Smooth muscle cell (in vitro differentiated cells): ENCODE data around the gene USP13. TPM values are rescaled to one million over a fixed set of nuclear protein-coding genes. Genes with fewer than 3 reads are reported as not detected.

Experiments
- DNase-seq: peaks from one replicate; lab custom pipeline; 2025; ENCODE audit not compliant: unreplicated experiment; lab: John Stamatoyannopoulos, UW
- H2AFZ ChIP-seq: fragments of 200-600 bp; sonication (generic); 2 replicates; pipeline ENCODE4 v1.6.0; 2016; ENCODE audit warnings: antibody characterized with exemption, low read depth, mild to moderate bottlenecking
- H3F3A ChIP-seq: fragments of 200-600 bp; sonication (generic); 2 replicates; pipeline ENCODE4 v1.6.0; 2017; ENCODE audit warnings: antibody characterized with exemption, low read depth
- H3K27ac ChIP-seq: fragments of 200-600 bp; sonication (generic); 2 replicates; pipeline ENCODE4 v1.5.1; 2016; ENCODE audit warnings: low read depth, mild to moderate bottlenecking
- H3K27me3 ChIP-seq: fragments of 200-600 bp; sonication (generic); 2 replicates; pipeline ENCODE4 v1.6.1; 2016; ENCODE audit warnings: low read depth, mild to moderate bottlenecking
- H3K36me3 ChIP-seq: fragments of 200-600 bp; sonication (generic); 2 replicates; pipeline ENCODE4 v1.5.1; 2016; ENCODE audit warnings: low read depth
- H3K4me1 ChIP-seq: fragments of 200-600 bp; sonication (generic); 2 replicates; pipeline ENCODE4 v1.5.1; 2016; ENCODE audit warnings: low read depth
- H3K4me2 ChIP-seq: fragments of 200-600 bp; sonication (generic); 2 replicates; pipeline ENCODE4 v1.6.0; 2016; ENCODE audit warnings: mild to moderate bottlenecking
- H3K4me3 ChIP-seq: fragments of 200-600 bp; sonication (generic); 2 replicates; pipeline ENCODE4 v1.5.1; 2016; ENCODE audit warnings: mild to moderate bottlenecking
- H3K79me2 ChIP-seq: fragments of 200-600 bp; sonication (generic); 2 replicates; pipeline ENCODE4 v1.6.0; 2016; ENCODE audit warnings: low read depth, mild to moderate bottlenecking
- H3K9ac ChIP-seq: fragments of 200-600 bp; sonication (generic); 2 replicates; pipeline ENCODE4 v1.6.0; 2016; ENCODE audit warnings: low read depth
- H3K9me3 ChIP-seq: fragments of 200-600 bp; sonication (generic); replicated peaks from 2 replicates; pipeline ENCODE4 v1.5.1; 2016; ENCODE audit warnings: low read depth
- H4K20me1 ChIP-seq: fragments of 200-600 bp; sonication (generic); 2 replicates; pipeline ENCODE4 v1.6.0; 2016; ENCODE audit warnings: low read depth
- WGBS: methylation state at CpG from one replicate; pipeline ENCODE4 v1.1.7; 2016; ENCODE audit warnings: low lambda C conversion rate; 5-methylcytosine and 5-hydroxymethylcytosine counted together
- polyA plus RNA-seq: library from polyadenylated mRNA; unstranded; fragments of >200 nt; fragmentation: Nextera tagmentation; extraction: Ambion mirVana; gene quantifications from 2 replicates; pipeline ENCODE4 v1.2.1, GENCODE V29; 2016
- total RNA-seq: library from RNA; depleted of rRNA; stranded (reverse); fragments of >200 nt; gene quantifications from 2 replicates; pipeline ENCODE4 v1.2.3, GENCODE V29; 2014
- TF ChIP-seq, protein P1 (sequence below): fragments of 200-600 bp; sonication (generic); IDR thresholded peaks from 2 replicates; pipeline ENCODE4 v1.5.1; 2017; ENCODE audit warnings: borderline replicate concordance, mild to moderate bottlenecking, antibody characterized with exemption; ENCODE audit not compliant: insufficient read depth, poor library complexity, severe bottlenecking

Gene USP13
- total and polyA plus RNA-seq, 2 experiments from 2014 or later = 2.0 to 3.2 TPM

DNA sequence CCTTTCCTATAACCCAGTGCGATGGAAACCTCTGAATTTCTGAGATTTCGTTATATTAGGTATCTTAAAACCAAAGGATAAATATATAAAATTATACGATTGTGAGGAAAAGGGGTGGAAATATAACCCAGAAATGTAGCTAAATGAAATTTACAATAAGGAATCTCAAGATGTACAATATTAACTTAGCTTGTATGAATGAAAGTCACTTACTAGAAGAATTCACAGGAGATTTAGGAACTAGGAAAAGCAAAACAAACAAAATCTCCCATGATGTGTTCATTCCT lies 159.2 kb downstream of the USP13 start:
- Histone ChIP-seq H3K9me3 (no peaks in the 10 kb centered on the region), H3K27me3 (no peaks in the 10 kb centered on the region), H4K20me1 (no peaks in the 10 kb centered on the region), H3F3A (no peaks in the 10 kb centered on the region), H3K4me3 (no peak overlapping the region), H3K9ac (no peak overlapping the region), H2AFZ (no peak overlapping the region), H3K36me3 (no peaks in the 10 kb centered on the region), H3K79me2 (no peaks in the 10 kb centered on the region), H3K27ac (peak overlapping the region; percentile 88), H3K4me2 (peak overlapping the region; percentile 55), H3K4me1 (no peaks in the 10 kb centered on the region)
- no peak for DNase-seq
- TF ChIP-seq, protein P1, sequence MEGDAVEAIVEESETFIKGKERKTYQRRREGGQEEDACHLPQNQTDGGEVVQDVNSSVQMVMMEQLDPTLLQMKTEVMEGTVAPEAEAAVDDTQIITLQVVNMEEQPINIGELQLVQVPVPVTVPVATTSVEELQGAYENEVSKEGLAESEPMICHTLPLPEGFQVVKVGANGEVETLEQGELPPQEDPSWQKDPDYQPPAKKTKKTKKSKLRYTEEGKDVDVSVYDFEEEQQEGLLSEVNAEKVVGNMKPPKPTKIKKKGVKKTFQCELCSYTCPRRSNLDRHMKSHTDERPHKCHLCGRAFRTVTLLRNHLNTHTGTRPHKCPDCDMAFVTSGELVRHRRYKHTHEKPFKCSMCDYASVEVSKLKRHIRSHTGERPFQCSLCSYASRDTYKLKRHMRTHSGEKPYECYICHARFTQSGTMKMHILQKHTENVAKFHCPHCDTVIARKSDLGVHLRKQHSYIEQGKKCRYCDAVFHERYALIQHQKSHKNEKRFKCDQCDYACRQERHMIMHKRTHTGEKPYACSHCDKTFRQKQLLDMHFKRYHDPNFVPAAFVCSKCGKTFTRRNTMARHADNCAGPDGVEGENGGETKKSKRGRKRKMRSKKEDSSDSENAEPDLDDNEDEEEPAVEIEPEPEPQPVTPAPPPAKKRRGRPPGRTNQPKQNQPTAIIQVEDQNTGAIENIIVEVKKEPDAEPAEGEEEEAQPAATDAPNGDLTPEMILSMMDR = no peak
- WGBS = 79% methylated on average over 3 of the region's 3 CpGs

DNA sequence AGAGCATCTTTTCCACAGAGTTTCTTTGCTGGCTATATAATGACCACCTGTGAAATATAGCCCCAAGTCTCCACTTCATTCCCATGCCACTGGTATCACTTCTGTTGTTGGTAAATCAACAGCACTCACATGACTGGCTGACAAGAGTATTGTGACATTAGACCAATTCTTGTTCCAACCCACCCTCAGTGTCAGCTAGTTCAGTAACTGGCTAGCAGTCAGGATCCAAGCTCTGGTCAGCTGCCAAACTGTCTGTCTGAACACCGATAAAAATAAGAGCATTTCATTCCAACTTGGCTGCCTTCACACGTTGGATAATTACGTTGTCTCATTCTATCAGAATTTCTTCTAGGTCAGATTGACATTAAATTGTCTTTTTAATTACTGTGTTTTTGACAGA lies 166.5 kb downstream of the USP13 start:
- no peak overlapping the region for H3K9ac ChIP-seq

DNA sequence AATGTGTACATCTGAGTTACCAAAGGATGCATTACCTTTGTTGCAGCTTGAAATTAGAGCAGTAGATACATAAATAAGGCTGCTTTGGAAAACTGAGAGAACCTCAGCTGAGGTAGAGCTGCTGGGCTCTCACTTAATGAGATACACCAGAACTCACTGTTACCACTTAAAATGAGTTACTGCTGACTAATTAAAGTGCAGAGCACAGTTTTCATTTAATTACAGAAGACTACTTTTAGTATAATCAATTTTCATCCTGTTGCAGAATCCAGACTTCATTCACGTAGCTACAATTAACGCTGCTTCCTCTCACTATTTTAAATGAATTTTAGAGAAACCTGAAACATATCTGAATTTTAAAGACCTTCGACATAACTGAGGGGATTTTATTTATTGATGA lies 169.5 kb downstream of the USP13 start:
- TF ChIP-seq, protein P1 = no peak
- no peaks in the 10 kb centered on the region for H3K79me2 ChIP-seq
- H3K4me3 ChIP-seq = no peak overlapping the region
- no peak overlapping the region for H3K27ac ChIP-seq
- H3K36me3 ChIP-seq = no peaks in the 10 kb centered on the region
- no peaks in the 10 kb centered on the region for H3K27me3 ChIP-seq
- no peak for DNase-seq
- no peaks in the 10 kb centered on the region for H3F3A ChIP-seq
- no peak overlapping the region for H3K4me2 ChIP-seq
- no peaks in the 10 kb centered on the region for H3K4me1 ChIP-seq
- no peak overlapping the region for H3K9ac ChIP-seq
- no peak overlapping the region for H2AFZ ChIP-seq
- no peaks in the 10 kb centered on the region for H3K9me3 ChIP-seq
- WGBS = 90% methylated on average over 3 of the region's 3 CpGs
- H4K20me1 ChIP-seq = no peaks in the 10 kb centered on the region

More for the DNA sequence above, 166.5 kb downstream of the USP13 start:
- Histone ChIP-seq H3K27ac (no peak overlapping the region), H3K9me3 (no peaks in the 10 kb centered on the region), H3K79me2 (no peaks in the 10 kb centered on the region), H3K36me3 (no peaks in the 10 kb centered on the region), H3K4me2 (no peak overlapping the region), H2AFZ (peak overlapping the region; percentile 53), H3F3A (no peaks in the 10 kb centered on the region), H4K20me1 (no peaks in the 10 kb centered on the region), H3K4me3 (no peak overlapping the region), H3K27me3 (no peaks in the 10 kb centered on the region), H3K4me1 (no peaks in the 10 kb centered on the region)
- no peak for DNase-seq
- WGBS = 91% methylated on average over 3 of the region's 3 CpGs
- TF ChIP-seq, protein P1 = no peak

DNA sequence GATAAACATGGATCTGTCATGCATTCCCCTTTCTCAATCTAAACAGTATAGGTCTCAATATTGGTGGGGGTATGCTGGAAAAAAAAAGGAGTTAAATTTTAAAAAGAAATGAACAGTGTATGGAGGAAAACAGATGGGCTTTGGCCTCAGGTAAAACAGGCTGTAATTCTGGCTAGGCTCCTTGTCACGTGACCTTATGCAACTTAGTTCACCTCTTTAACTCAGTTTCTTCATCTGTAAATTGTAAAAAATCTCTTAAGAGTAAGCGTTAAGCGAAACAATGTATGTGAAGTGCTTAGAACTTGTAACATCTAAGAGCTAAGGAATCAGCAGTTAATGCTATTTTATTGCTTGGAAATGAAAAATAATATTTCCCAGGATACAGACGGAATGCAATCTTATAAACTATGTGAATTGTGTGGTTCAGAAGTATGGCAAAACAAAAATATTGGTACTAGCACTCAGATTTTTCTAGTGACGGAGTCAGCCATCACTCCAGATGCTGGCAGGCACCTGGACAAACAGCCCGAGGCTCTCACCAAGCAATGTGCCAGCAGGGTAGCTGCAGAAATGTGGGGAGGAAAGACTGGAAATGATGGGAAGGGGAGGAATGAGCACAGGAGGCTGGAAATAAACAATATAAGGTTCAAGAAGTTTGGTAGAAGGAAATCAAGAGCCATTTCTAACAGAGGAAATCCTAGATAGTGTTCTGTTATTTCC lies 172.8 kb downstream of the USP13 start:
- DNase-seq = no peak
- peak overlapping the region; percentile 43 for H2AFZ ChIP-seq
- WGBS = 87% methylated on average over 6 of the region's 6 CpGs

More for the DNA sequence above, 172.8 kb downstream of the USP13 start:
- H3K4me2 ChIP-seq = no peak overlapping the region
- no peaks in the 10 kb centered on the region for H3K79me2 ChIP-seq
- no peak overlapping the region for H3K9ac ChIP-seq
- no peak overlapping the region for H3K4me3 ChIP-seq
- no peaks in the 10 kb centered on the region for H3K36me3 ChIP-seq
- no peaks in the 10 kb centered on the region for H3K9me3 ChIP-seq
- no peak overlapping the region for H3K27ac ChIP-seq
- TF ChIP-seq, protein P1 = no peak
- H3K4me1 ChIP-seq = no peaks in the 10 kb centered on the region
- H3F3A ChIP-seq = no peaks in the 10 kb centered on the region
- H3K27me3 ChIP-seq = no peaks in the 10 kb centered on the region
- no peaks in the 10 kb centered on the region for H4K20me1 ChIP-seq
